Nephron progenitor cell (in vitro differentiated cells): ENCODE measurements around the gene MAGI1.

Experiments
- DNase-seq: peaks from one replicate; pipeline ENCODE4 v3.0.0; 2021
- H3K27ac Mint-ChIP-seq: 2 replicates; pipeline ENCODE4 v1.8.0; 2021; ENCODE audit warnings: mild to moderate bottlenecking, moderate library complexity, mixed read lengths
- H3K27me3 Mint-ChIP-seq: 2 replicates; pipeline ENCODE4 v1.8.0; 2021; ENCODE audit warnings: mild to moderate bottlenecking, low read depth, mixed read lengths; ENCODE audit not compliant: poor library complexity
- H3K36me3 Mint-ChIP-seq: 2 replicates; pipeline ENCODE4 v1.8.0; 2021; ENCODE audit warnings: low read depth, mixed read lengths
- H3K4me1 Mint-ChIP-seq: 2 replicates; pipeline ENCODE4 v1.8.0; 2021; ENCODE audit warnings: mixed read lengths
- H3K4me3 Mint-ChIP-seq: 2 replicates; pipeline ENCODE4 v1.8.0; 2021; ENCODE audit warnings: mild to moderate bottlenecking, moderate library complexity, mixed read lengths
- H3K9me3 Mint-ChIP-seq: 2 replicates; pipeline ENCODE4 v1.8.0; 2021; ENCODE audit warnings: mild to moderate bottlenecking, moderate library complexity, mixed read lengths
- CTCF ChIP-seq: fragments of 200-600 bp; sonication (generic); IDR thresholded peaks from 2 replicates; pipeline ENCODE4 v1.5.0; 2021; ENCODE audit warnings: antibody characterized with exemption

The MAGI1 gene

GRCh38 chr3:65945480-65945879 lies 93.2 kb downstream of the MAGI1 start:
- no peak for DNase-seq
- no peaks in the 10 kb centered on the region for H3K36me3 Mint-ChIP-seq
- H3K4me1 Mint-ChIP-seq, result peaks cover 41% of the 10 kb centered on the region
- no peaks in the 10 kb centered on the region for H3K27me3 Mint-ChIP-seq
- H3K9me3 Mint-ChIP-seq, result no peaks in the 10 kb centered on the region
- H3K27ac Mint-ChIP-seq, result no peak overlapping the region
- H3K4me3 Mint-ChIP-seq, result no peak overlapping the region
- no peak for TF ChIP-seq CTCF

- Mint-ChIP-seq H3K27ac (no peak overlapping the region), H3K36me3 (no peaks in the 10 kb centered on the region), H3K4me1 (peaks cover 45% of the 10 kb centered on the region), H3K4me3 (no peak overlapping the region), H3K9me3 (no peaks in the 10 kb centered on the region), H3K27me3 (no peaks in the 10 kb centered on the region)
- no peak for DNase-seq
- TF ChIP-seq CTCF, result no peak
Measured at GRCh38 chr3:65944252-65944651, 94.5 kb downstream of the MAGI1 start.

GRCh38 chr3:65939801-65940246 lies 98.9 kb downstream of the MAGI1 start:
- Mint-ChIP-seq H3K27me3 (peaks cover 3% of the 10 kb centered on the region), H3K4me3 (no peak overlapping the region), H3K36me3 (peaks cover 4% of the 10 kb centered on the region), H3K4me1 (peaks cover 51% of the 10 kb centered on the region), H3K9me3 (peaks cover 3% of the 10 kb centered on the region), H3K27ac (no peak overlapping the region)
- TF ChIP-seq CTCF, result no peak
- no peak for DNase-seq

GRCh38 chr3:65939184-65939583 lies 99.5 kb downstream of the MAGI1 start:
- H3K27ac Mint-ChIP-seq, result no peak overlapping the region
- H3K27me3 Mint-ChIP-seq, result peaks cover 3% of the 10 kb centered on the region
- peaks cover 5% of the 10 kb centered on the region for H3K36me3 Mint-ChIP-seq
- no peak for TF ChIP-seq CTCF
- no peak overlapping the region for H3K4me3 Mint-ChIP-seq
- peaks cover 4% of the 10 kb centered on the region for H3K9me3 Mint-ChIP-seq
- peaks cover 51% of the 10 kb centered on the region for H3K4me1 Mint-ChIP-seq
- no peak for DNase-seq

- no peak for TF ChIP-seq CTCF
- peaks cover 3% of the 10 kb centered on the region for H3K27me3 Mint-ChIP-seq
- H3K4me1 Mint-ChIP-seq, result peaks cover 51% of the 10 kb centered on the region
- H3K27ac Mint-ChIP-seq, result no peak overlapping the region
- peaks cover 5% of the 10 kb centered on the region for H3K36me3 Mint-ChIP-seq
- H3K9me3 Mint-ChIP-seq, result peaks cover 4% of the 10 kb centered on the region
- no peak for DNase-seq
- H3K4me3 Mint-ChIP-seq, result no peak overlapping the region
Measured at GRCh38 chr3:65938676-65939075, 100.0 kb downstream of the MAGI1 start.

- H3K9me3 Mint-ChIP-seq, result peaks cover 9% of the 10 kb centered on the region
- H3K4me3 Mint-ChIP-seq, result no peak overlapping the region
- TF ChIP-seq CTCF, result no peak
- peaks cover 10% of the 10 kb centered on the region for H3K36me3 Mint-ChIP-seq
- H3K27ac Mint-ChIP-seq, result no peak overlapping the region
- H3K4me1 Mint-ChIP-seq, result peaks cover 51% of the 10 kb centered on the region
- H3K27me3 Mint-ChIP-seq, result peaks cover 3% of the 10 kb centered on the region
- DNase-seq, result no peak
Measured at GRCh38 chr3:65938147-65938546, 100.6 kb downstream of the MAGI1 start.
